Measurements from ENCODE around the gene CBFA2T3. TPM values are rescaled to one million over a fixed set of nuclear protein-coding genes. Genes with fewer than 3 reads are reported as not detected.

CBFA2T3 gene
- total RNA-seq, 1 donor from 2014 or later = 2.4 TPM

- DNase-seq (ENCODE audit: low read depth) (no peak), FAIRE-seq (no peak)
- Mint-ChIP-seq H3K36me3 (ENCODE audit: low read depth, unreplicated experiment) (no peaks in the 10 kb centered on the region), H3K4me1 (ENCODE audit: low read depth, unreplicated experiment) (peaks cover 3% of the 10 kb centered on the region), H3K9me3 (ENCODE audit: unreplicated experiment) (no peaks in the 10 kb centered on the region), H3K27me3 (ENCODE audit: low read depth, unreplicated experiment) (peaks cover 15% of the 10 kb centered on the region), H3K27ac (ENCODE audit: unreplicated experiment) (no peak overlapping the region), H3K4me3 (ENCODE audit: unreplicated experiment) (no peak overlapping the region)
- Histone ChIP-seq H3K4me2 (ENCODE audit: low read length) (no peak overlapping the region), H3K79me2 (ENCODE audit: insufficient read depth, low read length) (no peaks in the 10 kb centered on the region), H3K36me3 (ENCODE audit: insufficient read depth, low read length) (no peaks in the 10 kb centered on the region), H3K9ac (ENCODE audit: low read length) (no peak overlapping the region), H2AFZ (ENCODE audit: low read depth, low read length) (no peak overlapping the region), H3K27ac (ENCODE audit: low read depth, low read length) (no peak overlapping the region), H3K27me3 (ENCODE audit: insufficient read depth, low read length) (peaks cover 1% of the 10 kb centered on the region), H3K9me3 (ENCODE audit: insufficient read depth, low read depth, low read length) (no peaks in the 10 kb centered on the region), H3K4me3 (ENCODE audit: insufficient read depth, low read depth, low read length) (no peak overlapping the region), H3K4me1 (ENCODE audit: insufficient read depth, low read length) (peaks cover 1% of the 10 kb centered on the region), H4K20me1 (ENCODE audit: insufficient read depth, low read length) (no peaks in the 10 kb centered on the region)
- no peak for TF ChIP-seq EZH2 (IDR thresholded peaks at IDR 0.05; ENCODE audit: insufficient read depth, low read length)
- TF ChIP-seq CTCF (IDR thresholded peaks at IDR 0.05; ENCODE audit: insufficient read depth, low read depth, low read length) = no peak
Observed at GRCh38 chr16:88931373-88931900, 45.6 kb downstream of the CBFA2T3 start.

- no peak overlapping the region for H3K4me3 Mint-ChIP-seq (ENCODE audit: unreplicated experiment)
- Histone ChIP-seq H3K27me3 (ENCODE audit: insufficient read depth, low read length) (no peaks in the 10 kb centered on the region), H3K36me3 (ENCODE audit: insufficient read depth, low read length) (no peaks in the 10 kb centered on the region), H3K9me3 (ENCODE audit: insufficient read depth, low read depth, low read length) (no peaks in the 10 kb centered on the region), H2AFZ (ENCODE audit: low read depth, low read length) (no peak overlapping the region), H3K4me2 (ENCODE audit: low read length) (no peak overlapping the region), H3K4me1 (ENCODE audit: insufficient read depth, low read length) (peaks cover 8% of the 10 kb centered on the region), H3K4me3 (ENCODE audit: insufficient read depth, low read depth, low read length) (no peak overlapping the region), H3K27ac (ENCODE audit: low read depth, low read length) (no peak overlapping the region), H3K79me2 (ENCODE audit: insufficient read depth, low read length) (no peaks in the 10 kb centered on the region), H4K20me1 (ENCODE audit: insufficient read depth, low read length) (no peaks in the 10 kb centered on the region), H3K9ac (ENCODE audit: low read length) (no peak overlapping the region)
- no peaks in the 10 kb centered on the region for H3K36me3 Mint-ChIP-seq (ENCODE audit: low read depth, unreplicated experiment)
- FAIRE-seq (no peak), DNase-seq (ENCODE audit: low read depth) (no peak)
- TF ChIP-seq EZH2 (IDR thresholded peaks at IDR 0.05; ENCODE audit: insufficient read depth, low read length) (no peak), CTCF (IDR thresholded peaks at IDR 0.05; ENCODE audit: insufficient read depth, low read depth, low read length) (no peak)
- H3K4me1 Mint-ChIP-seq (ENCODE audit: low read depth, unreplicated experiment) = peaks cover 10% of the 10 kb centered on the region
- no peaks in the 10 kb centered on the region for H3K9me3 Mint-ChIP-seq (ENCODE audit: unreplicated experiment)
- peaks cover 12% of the 10 kb centered on the region for H3K27me3 Mint-ChIP-seq (ENCODE audit: low read depth, unreplicated experiment)
- no peak overlapping the region for H3K27ac Mint-ChIP-seq (ENCODE audit: unreplicated experiment)
Observed at GRCh38 chr16:88930716-88931115, 46.3 kb downstream of the CBFA2T3 start.

- Mint-ChIP-seq H3K4me1 (ENCODE audit: low read depth, unreplicated experiment) (peaks cover 17% of the 10 kb centered on the region), H3K4me3 (ENCODE audit: unreplicated experiment) (no peak overlapping the region), H3K9me3 (ENCODE audit: unreplicated experiment) (no peaks in the 10 kb centered on the region), H3K27me3 (ENCODE audit: low read depth, unreplicated experiment) (peaks cover 10% of the 10 kb centered on the region), H3K27ac (ENCODE audit: unreplicated experiment) (no peak overlapping the region), H3K36me3 (ENCODE audit: low read depth, unreplicated experiment) (no peaks in the 10 kb centered on the region)
- H3K4me1 ChIP-seq (ENCODE audit: insufficient read depth, low read length) = peaks cover 19% of the 10 kb centered on the region
- H3K9ac ChIP-seq (ENCODE audit: low read length) = no peak overlapping the region
- no peak overlapping the region for H3K4me2 ChIP-seq (ENCODE audit: low read length)
- no peak for FAIRE-seq
- no peak overlapping the region for H3K27ac ChIP-seq (ENCODE audit: low read depth, low read length)
- DNase-seq (ENCODE audit: low read depth) = no peak
- TF ChIP-seq CTCF (IDR thresholded peaks at IDR 0.05; ENCODE audit: insufficient read depth, low read depth, low read length) = no peak
- TF ChIP-seq EZH2 (IDR thresholded peaks at IDR 0.05; ENCODE audit: insufficient read depth, low read length) = no peak
- no peaks in the 10 kb centered on the region for H3K27me3 ChIP-seq (ENCODE audit: insufficient read depth, low read length)
- no peak overlapping the region for H3K4me3 ChIP-seq (ENCODE audit: insufficient read depth, low read depth, low read length)
- H4K20me1 ChIP-seq (ENCODE audit: insufficient read depth, low read length) = no peaks in the 10 kb centered on the region
- no peaks in the 10 kb centered on the region for H3K9me3 ChIP-seq (ENCODE audit: insufficient read depth, low read depth, low read length)
- no peaks in the 10 kb centered on the region for H3K79me2 ChIP-seq (ENCODE audit: insufficient read depth, low read length)
- H3K36me3 ChIP-seq (ENCODE audit: insufficient read depth, low read length) = no peaks in the 10 kb centered on the region
- H2AFZ ChIP-seq (ENCODE audit: low read depth, low read length) = no peak overlapping the region
Observed at GRCh38 chr16:88929091-88929445, 47.9 kb downstream of the CBFA2T3 start.

Measured in astrocyte (in vitro differentiated cells and primary cell).